K562 (cell line): ENCODE results near the gene GALNT18. TPM values are rescaled to one million over a fixed set of nuclear protein-coding genes. Genes with fewer than 3 reads are reported as not detected.

ENCODE experiments used
- ATAC-seq: fragments of 200-7000 bp; cut with Tn5 transposase; 3 replicates; pipeline ENCODE4 v1.9.1; 2020; ENCODE audit warnings: moderate library complexity
- BruUV-seq: library from RNA; stranded (reverse); fragments of 400-500 nt; replicated peaks from 2 replicates; lab custom pipeline; 2021; lab: Mats Ljungman, UMichigan
- CTCF ChIA-PET: fragments of 300-600 bp; formaldehyde crosslinking; extraction: SDS; loops from one replicate; lab custom pipeline; 2021; ENCODE audit warnings: low intra/inter-chr PET ratio; lab: Yijun Ruan, JAX
- POLR2A ChIA-PET: fragments of 300-600, 350-650 bp; sonication (Branson Sonifier 250); formaldehyde crosslinking; extraction: SDS; loops from one replicate; lab custom pipeline; 2021; ENCODE audit warnings: antibody characterized with exemption, inconsistent platforms; lab: Yijun Ruan, JAX
- DNase-seq, 4 experiments: peaks; one replicate each; pipeline versions ENCODE4 v3.0.0 to v3.0.0-alpha.2; 2011 to 2018; ENCODE audit warnings: low spot score in 3 of 4, mixed read lengths in 3 of 4; ENCODE audit errors: extremely low read depth in 1 of 4
- FAIRE-seq: peaks from 2 replicates; lab custom pipeline; 2011; peaks lifted over from hg19 to GRCh38; lab: Jason Lieb, UNC
- H2AFZ ChIP-seq: 2 replicates; pipeline ENCODE4 v1.6.0; 2011; ENCODE audit warnings: low read depth, low read length, control low read depth, inconsistent platforms
- H3K27ac ChIP-seq: fragments of 200-600 bp; 3 replicates; pipeline ENCODE4 v1.8.0; 2011; ENCODE audit warnings: low read depth, mild to moderate bottlenecking, control low read depth, inconsistent platforms, low read length, moderate library complexity, mixed read lengths; ENCODE audit errors: extremely low read depth
- H3K27me3 ChIP-seq, 2 experiments: fragments of 300-600 bp in 1 of 2; 2 replicates in 1 of 2; 3 replicates in 1 of 2; pipeline versions ENCODE4 v1.6.0 to v1.8.0; 2011; ENCODE audit warnings: inconsistent platforms in 2 of 2, low read length in 2 of 2, mild to moderate bottlenecking in 1 of 2, mixed read lengths in 1 of 2, moderate library complexity in 1 of 2; ENCODE audit not compliant: control insufficient read depth in 2 of 2, insufficient read depth in 2 of 2
- H3K36me3 ChIP-seq: fragments of 300-600 bp; 3 replicates; pipeline ENCODE4 v1.8.0; 2011; ENCODE audit warnings: mild to moderate bottlenecking, low read length, inconsistent platforms; ENCODE audit not compliant: control insufficient read depth, insufficient read depth
- H3K4me1 ChIP-seq, 2 experiments: fragments of 200-600 bp in 1 of 2; replicated peaks in 1 of 2; 2 replicates in 1 of 2; 3 replicates in 1 of 2; pipeline versions ENCODE4 v1.5.1 to v1.8.0; 2011; ENCODE audit warnings: inconsistent platforms in 2 of 2, low read length in 2 of 2, mild to moderate bottlenecking in 1 of 2, mixed read lengths in 1 of 2, moderate library complexity in 1 of 2; ENCODE audit not compliant: control insufficient read depth in 2 of 2, insufficient read depth in 2 of 2
- H3K4me2 ChIP-seq: 2 replicates; pipeline ENCODE4 v1.6.1; 2011; ENCODE audit warnings: low read length, control low read depth, inconsistent platforms, mixed read lengths; ENCODE audit not compliant: insufficient read depth
- H3K4me3 ChIP-seq: fragments of 200-600 bp; sonication (generic), shearing (Covaris generic); 2 replicates; pipeline ENCODE4 v1.5.1; 2016; ENCODE audit warnings: control low read depth, inconsistent platforms
- H3K79me2 ChIP-seq: fragments of 200-600 bp; 3 replicates; pipeline ENCODE4 v1.8.0; 2011; ENCODE audit warnings: low read length, inconsistent platforms; ENCODE audit not compliant: control insufficient read depth, insufficient read depth
- H3K9ac ChIP-seq, 2 experiments: 2 replicates each; pipeline versions ENCODE4 v1.6.0 to v1.6.1; 2011; ENCODE audit warnings: low read depth in 2 of 2, low read length in 2 of 2, control low read depth in 1 of 2, inconsistent platforms in 1 of 2, mild to moderate bottlenecking in 1 of 2, mixed read lengths in 1 of 2; ENCODE audit not compliant: insufficient read depth in 1 of 2
- H3K9me1 ChIP-seq: one replicate; pipeline ENCODE4 v1.6.0; 2011; ENCODE audit warnings: inconsistent platforms, mild to moderate bottlenecking, low read length, moderate library complexity; ENCODE audit not compliant: control insufficient read depth, insufficient read depth
- H3K9me3 ChIP-seq: replicated peaks from 2 replicates; pipeline ENCODE4 v1.5.1; 2011; ENCODE audit warnings: low read depth, low read length, inconsistent platforms; ENCODE audit not compliant: control insufficient read depth, insufficient read depth
- H4K20me1 ChIP-seq: replicated peaks from 2 replicates; pipeline ENCODE4 v1.6.1; 2011; ENCODE audit warnings: low read length, inconsistent platforms, mixed read lengths; ENCODE audit not compliant: control insufficient read depth, insufficient read depth
- ATF4 ChIP-seq: fragments of 450-650 bp; formaldehyde crosslinking; IDR thresholded peaks from 2 replicates; pipeline ENCODE4 v1.4.0; 2022; ENCODE audit warnings: mild to moderate bottlenecking, moderate library complexity
- CC2D1A ChIP-seq: fragments of 450-650 bp; IDR thresholded peaks from 2 replicates; pipeline ENCODE4 v1.6.1; 2017; ENCODE audit warnings: mild to moderate bottlenecking
- ELF1 ChIP-seq: fragments of 200-800 bp; sonication (Bioruptor generic); IDR thresholded peaks from 2 replicates; pipeline ENCODE4 v1.6.1; 2016; ENCODE audit warnings: missing genetic modification characterization, missing compliant biosample characterization
- ESRRB ChIP-seq: fragments of 250-450 bp; sonication (Bioruptor Pico); IDR thresholded peaks from 2 replicates; pipeline ENCODE4 v1.5.0; 2020; ENCODE audit warnings: mild to moderate bottlenecking, moderate library complexity, borderline replicate concordance
- GATAD2A ChIP-seq: fragments of 450-650 bp; IDR thresholded peaks from 2 replicates; pipeline ENCODE4 v1.6.1; 2017
- NFYB ChIP-seq: IDR thresholded peaks from 2 replicates; pipeline ENCODE4 v1.6.1; 2011; ENCODE audit warnings: mild to moderate bottlenecking, moderate library complexity; ENCODE audit not compliant: insufficient read length; ENCODE audit errors: extremely low read depth
- SMC3 ChIP-seq: conservative IDR thresholded peaks from 2 replicates; pipeline ENCODE4 v1.6.1; 2011; ENCODE audit warnings: low read depth, low read length, improper control_type of control experiment; ENCODE audit not compliant: insufficient read depth
- WGBS: fragments of 100-300 bp; shearing (Covaris generic); methylation state at CpG from one replicate; pipeline ENCODE4 v1.1.6; 2016; ENCODE audit warnings: low coverage, mixed read lengths; ENCODE audit not compliant: insufficient coverage; ENCODE audit errors: missing lambda C conversion rate; 5-methylcytosine and 5-hydroxymethylcytosine counted together
- in situ Hi-C: fragments of 300-500 bp; cut with MboI; formaldehyde crosslinking; loops from 4 replicates; pipeline ENCODE4 v1.15.0; 2018; ENCODE audit warnings: inconsistent platforms, mixed read lengths
- intact Hi-C: fragments of 100-400 bp; cut with micrococcal nuclease; formaldehyde crosslinking; loops from 2 replicates; pipeline ENCODE4 v1.14.2; 2022
- polyA plus RNA-seq, 8 experiments: library from polyadenylated mRNA; depleted of rRNA in 4 of 8; stranded (reverse) in 5 of 8; unstranded in 3 of 8; fragments of >200 nt; fragmentation: Nextera tagmentation in 2 of 8; fragmentation: Illumina TruSeq in 1 of 8; extraction: Ambion mirVana in 2 of 8; extraction: Trizol in 1 of 8; gene quantifications; 2 replicates each; pipeline versions ENCODE4 v1.2.1 to v1.2.3, GENCODE V29; 2011 to 2014; ENCODE audit warnings: inconsistent platforms in 1 of 8, missing spikeins in 1 of 8
- total RNA-seq, 7 experiments: library from RNA; depleted of rRNA in 6 of 7; stranded (reverse); fragments of >200 nt in 6 of 7; fragmentation: Illumina TruSeq in 2 of 7; extraction: Trizol in 2 of 7; gene quantifications; 2 replicates each; pipeline versions ENCODE4 v1.2.1 to v1.2.3, GENCODE V29; 2011 to 2021; ENCODE audit warnings: low replicate concordance in 1 of 7
- TF ChIP-seq, protein P1 (sequence below): sonication (generic); formaldehyde crosslinking; IDR thresholded peaks from 2 replicates; pipeline ENCODE4 v1.8.0; 2022; ENCODE audit warnings: mild to moderate bottlenecking, missing genetic modification reagents
- TF ChIP-seq, protein P2 (sequence below): fragments of 250-450 bp; sonication (Bioruptor Pico); IDR thresholded peaks from 2 replicates; pipeline ENCODE4 v1.4.0; 2020; ENCODE audit warnings: mild to moderate bottlenecking, moderate library complexity

GALNT18 gene
- total and polyA plus RNA-seq, 9 of the 15 experiments (the other 6 are each of a cell fraction or from before 2014, with no cell fraction given), result not detected

GRCh38 chr11:11440144-11440543 is 181.7 kb downstream of the GALNT18 start (continued):
- TF ChIP-seq SMC3 (no peak), ATF4 (CRISPR knock-in tag) (no peak), ESRRB (CRISPR knock-in tag) (no peak), NFYB (no peak)
- TF ChIP-seq, protein P1, sequence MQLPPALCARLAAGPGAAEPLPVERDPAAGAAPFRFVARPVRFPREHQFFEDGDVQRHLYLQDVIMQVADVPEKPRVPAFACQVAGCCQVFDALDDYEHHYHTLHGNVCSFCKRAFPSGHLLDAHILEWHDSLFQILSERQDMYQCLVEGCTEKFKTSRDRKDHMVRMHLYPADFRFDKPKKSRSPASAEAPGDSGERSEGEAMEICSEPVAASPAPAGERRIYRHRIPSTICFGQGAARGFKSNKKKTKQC (CRISPR knock-in tag), result no peak

DNA sequence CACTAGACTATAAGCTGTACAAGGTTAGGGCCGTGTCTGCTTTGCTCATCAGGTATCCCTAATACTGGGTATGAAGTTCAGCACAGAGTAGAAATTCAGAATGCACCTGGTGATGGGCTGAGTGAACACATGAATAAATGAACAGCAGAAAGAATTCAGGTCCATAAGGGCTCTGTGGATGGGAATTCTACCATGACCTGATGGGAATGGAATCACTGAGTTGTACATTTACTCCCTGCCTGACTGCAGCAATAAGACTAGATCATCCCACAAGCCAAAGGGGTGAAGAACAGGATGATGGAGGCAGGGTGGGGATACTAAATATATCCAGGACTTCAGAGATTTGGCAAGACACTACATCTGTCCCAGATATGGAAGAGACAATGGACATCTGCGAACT is 182.2 kb downstream of the GALNT18 start:
- ChIA-PET POLR2A (no interaction called here), CTCF (no interaction called here)
- no peak for FAIRE-seq
- no peak for ATAC-seq
- no peak for DNase-seq
- Histone ChIP-seq H3K9me1 (no peaks in the 10 kb centered on the region), H3K4me3 (no peak overlapping the region), H3K9me3 (no peaks in the 10 kb centered on the region), H3K4me1 (no peaks in the 10 kb centered on the region), H3K36me3 (no peaks in the 10 kb centered on the region), H3K79me2 (no peaks in the 10 kb centered on the region), H3K27me3 (peaks cover 4 to 44% of the 10 kb centered on the region in 2 experiments; a peak in 3 of 5 replicates), H3K9ac (no peak overlapping the region), H3K4me2 (no peak overlapping the region), H2AFZ (no peak overlapping the region), H4K20me1 (no peaks in the 10 kb centered on the region), H3K27ac (no peak overlapping the region)
- in situ Hi-C loops (no loop called here), intact Hi-C loops (no loop called here)
- 0% methylated on average over 2 of the region's 2 CpGs for WGBS
- BruUV-seq, result no TSS peak
- TF ChIP-seq GATAD2A (no peak), CC2D1A (no peak), SMC3 (no peak), ELF1 (tag) (no peak)
- TF ChIP-seq, protein P2, sequence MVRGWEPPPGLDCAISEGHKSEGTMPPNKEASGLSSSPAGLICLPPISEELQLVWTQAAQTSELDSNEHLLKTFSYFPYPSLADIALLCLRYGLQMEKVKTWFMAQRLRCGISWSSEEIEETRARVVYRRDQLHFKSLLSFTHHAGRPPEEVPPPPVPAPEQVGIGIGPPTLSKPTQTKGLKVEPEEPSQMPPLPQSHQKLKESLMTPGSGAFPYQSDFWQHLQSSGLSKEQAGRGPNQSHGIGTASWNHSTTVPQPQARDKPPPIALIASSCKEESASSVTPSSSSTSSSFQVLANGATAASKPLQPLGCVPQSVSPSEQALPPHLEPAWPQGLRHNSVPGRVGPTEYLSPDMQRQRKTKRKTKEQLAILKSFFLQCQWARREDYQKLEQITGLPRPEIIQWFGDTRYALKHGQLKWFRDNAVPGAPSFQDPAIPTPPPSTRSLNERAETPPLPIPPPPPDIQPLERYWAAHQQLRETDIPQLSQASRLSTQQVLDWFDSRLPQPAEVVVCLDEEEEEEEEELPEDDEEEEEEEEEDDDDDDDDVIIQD (CRISPR knock-in tag), result no peak
